Measurements from ENCODE around the gene TCTA.
"Not testable (repeated sequence)": the region's sequence is repeated elsewhere in the genome, so short reads cannot be mapped to it uniquely, and the experiment has no call there.

TCTA gene

DNA sequence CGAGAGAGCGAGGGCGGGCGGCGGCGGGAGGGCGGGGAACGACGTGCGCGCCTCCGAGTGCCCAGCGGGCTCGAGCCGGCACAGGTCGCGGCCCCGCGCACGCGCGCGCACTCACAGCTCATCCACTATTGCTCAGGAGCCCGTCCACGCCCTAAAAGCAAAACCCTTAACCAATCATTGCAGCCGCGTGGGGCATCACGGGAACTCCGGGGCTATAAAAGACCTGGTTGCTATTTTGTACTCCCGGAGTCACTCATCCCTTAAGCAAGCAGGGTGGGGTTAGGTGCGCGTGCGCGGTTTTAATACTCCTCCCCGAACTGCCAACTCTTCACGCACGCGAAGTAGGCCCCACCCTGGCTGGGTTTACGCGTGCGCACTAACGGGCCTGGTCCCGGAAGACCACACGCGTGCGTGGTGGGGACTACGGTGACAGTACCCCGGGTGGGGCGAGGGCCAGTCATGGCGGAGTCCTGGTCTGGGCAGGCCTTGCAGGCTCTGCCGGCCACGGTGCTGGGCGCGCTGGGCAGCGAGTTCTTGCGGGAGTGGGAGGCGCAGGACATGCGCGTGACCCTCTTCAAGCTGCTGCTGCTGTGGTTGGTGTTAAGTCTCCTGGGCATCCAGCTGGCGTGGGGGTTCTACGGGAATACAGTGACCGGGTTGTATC lies at the start of gene TCTA, which contains the start of gene RHOA:
Gene TCTA, plus strand, starts transcription at position 456 of the 664 bp plus-strand sequence. Its CDS starts 4 bp downstream, at position 460.
Gene RHOA, minus strand, starts transcription at position 9 of the 664 bp plus-strand sequence. CDS start 36,387 bp downstream, outside the sequence.
- DNase-seq (ENCODE audit: low read depth) = peak; percentile 100

DNA sequence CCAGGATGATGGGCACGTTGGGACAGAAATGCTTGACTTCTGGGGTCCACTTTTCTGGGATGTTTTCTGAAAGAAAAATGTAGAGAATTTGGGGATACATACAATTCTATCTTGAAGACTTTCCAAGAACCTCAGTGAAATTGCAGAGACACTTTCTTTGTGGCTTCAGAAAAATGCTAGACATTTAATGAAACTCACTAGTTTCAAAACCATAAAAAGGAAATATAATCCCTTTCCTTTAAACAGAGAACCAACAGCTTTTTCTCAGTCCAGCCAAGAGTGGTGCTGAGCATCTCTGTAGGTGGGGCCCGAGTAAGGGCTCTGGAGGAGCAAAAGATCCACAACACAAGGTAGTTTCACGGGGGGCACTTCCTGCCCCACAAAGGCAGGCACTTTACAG lies 49.7 kb upstream of the TCTA start:
- peak; percentile 56 for DNase-seq (ENCODE audit: low read depth)

GRCh38 chr3:49370585-49371290 lies 41.5 kb upstream of the TCTA start:
- no peak for DNase-seq (ENCODE audit: low read depth)

GRCh38 chr3:49371946-49372345 lies 40.3 kb upstream of the TCTA start:
- no peak for DNase-seq (ENCODE audit: low read depth)

- DNase-seq (ENCODE audit: low read depth) = no peak
Measured at GRCh38 chr3:49377483-49377882, 34.7 kb upstream of the TCTA start.

DNA sequence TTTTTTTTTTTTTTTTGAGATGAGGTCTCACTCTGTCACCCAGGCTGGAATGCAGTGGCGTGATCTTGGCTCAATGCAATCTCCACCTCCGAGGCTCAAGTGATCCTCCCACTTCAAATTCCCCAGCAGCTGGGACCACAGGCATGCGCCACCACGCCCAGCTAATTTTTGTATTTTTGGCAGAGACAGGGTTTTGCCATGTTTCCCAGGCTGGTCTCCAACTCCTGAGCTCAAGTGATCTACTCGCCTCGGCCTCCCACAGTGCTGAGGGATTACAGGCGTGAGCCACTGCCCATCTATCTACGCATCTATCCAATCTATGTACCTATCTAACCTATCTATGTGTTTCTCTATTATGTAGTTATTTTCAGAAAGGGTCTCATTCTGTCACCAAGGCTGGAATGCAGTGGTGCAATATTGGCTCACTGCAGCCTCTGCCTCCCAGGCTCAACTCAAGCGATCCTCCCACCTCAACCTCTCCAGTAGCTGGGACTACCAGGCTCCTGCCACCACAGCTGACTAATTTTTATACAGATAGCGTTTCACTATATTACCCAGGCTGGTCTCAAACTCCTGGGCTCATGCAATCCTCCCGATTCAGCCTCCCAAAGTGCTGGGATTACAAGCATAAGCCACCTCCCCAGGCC lies 33.9 kb upstream of the TCTA start:
- peak; percentile 87 for DNase-seq (ENCODE audit: low read depth)

DNA sequence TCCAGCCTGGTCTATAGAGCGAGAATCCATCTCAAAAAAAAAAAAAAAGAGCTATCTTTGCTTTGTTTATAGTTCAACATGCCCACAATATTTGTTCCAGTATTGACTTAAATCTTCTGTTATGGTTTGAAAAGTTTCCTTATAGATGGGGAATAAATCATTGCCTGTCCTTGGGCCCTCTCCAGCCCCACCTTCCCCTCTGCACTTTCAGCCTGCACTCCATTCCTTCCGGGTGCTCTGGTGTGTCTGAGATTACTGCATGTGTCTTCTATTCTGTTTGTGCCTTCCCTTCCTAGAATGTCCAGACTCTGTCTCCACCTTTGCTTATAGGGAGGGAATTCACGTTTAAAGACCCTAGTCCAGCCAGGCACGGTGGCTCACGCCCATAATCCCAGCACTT lies 28.8 kb upstream of the TCTA start:
- DNase-seq (ENCODE audit: low read depth) = no peak

DNA sequence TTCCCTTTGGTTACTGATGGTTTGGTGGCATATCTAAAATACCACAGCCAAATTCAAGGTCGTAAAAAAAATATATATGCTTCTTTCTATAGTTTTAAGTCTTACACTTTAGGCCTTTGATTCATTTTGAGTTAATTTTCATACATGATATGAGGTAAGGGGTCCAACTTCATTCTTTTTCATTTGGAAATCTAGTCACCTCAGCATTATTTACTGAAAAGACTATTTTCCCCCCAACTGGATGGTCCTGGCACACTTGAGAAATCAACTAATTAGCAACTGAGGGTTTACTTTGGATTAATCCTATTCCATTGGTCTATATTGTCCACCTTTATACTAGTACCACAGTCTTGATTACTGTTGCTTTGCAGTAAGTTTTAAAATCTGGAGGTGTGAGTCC lies 26.6 kb upstream of the TCTA start:
- no peak for DNase-seq (ENCODE audit: low read depth)

GRCh38 chr3:49386056-49386756 lies 26.0 kb upstream of the TCTA start:
- DNase-seq (ENCODE audit: low read depth) = no peak

GRCh38 chr3:49387721-49388120 lies 24.5 kb upstream of the TCTA start:
- DNase-seq (ENCODE audit: low read depth) = no peak

DNA sequence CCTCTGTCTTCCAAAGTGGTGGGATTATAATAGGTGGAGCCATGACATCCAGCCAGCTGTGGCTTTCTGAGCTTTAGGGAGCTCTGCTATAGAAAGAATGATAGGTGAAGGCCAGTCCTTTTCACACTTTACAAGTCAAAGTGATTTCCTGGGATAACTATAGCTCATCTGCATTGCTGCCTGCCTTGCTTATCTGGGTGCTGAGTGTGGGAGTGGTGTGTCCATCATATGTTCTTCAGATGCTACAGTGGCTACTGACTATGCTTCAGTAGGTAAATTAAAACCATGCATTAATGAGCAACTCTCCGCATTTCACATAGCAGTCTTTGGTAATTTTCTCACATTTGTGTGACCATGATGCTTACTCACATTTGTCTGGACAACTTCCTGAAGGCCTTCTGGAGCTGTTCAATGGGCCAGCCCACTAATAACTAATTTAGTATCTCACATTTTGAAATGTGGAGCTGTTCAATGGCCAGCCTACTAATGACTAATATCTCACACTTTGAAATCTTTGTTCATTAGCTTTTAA lies 23.9 kb upstream of the TCTA start:
- no peak for DNase-seq (ENCODE audit: low read depth)

DNA sequence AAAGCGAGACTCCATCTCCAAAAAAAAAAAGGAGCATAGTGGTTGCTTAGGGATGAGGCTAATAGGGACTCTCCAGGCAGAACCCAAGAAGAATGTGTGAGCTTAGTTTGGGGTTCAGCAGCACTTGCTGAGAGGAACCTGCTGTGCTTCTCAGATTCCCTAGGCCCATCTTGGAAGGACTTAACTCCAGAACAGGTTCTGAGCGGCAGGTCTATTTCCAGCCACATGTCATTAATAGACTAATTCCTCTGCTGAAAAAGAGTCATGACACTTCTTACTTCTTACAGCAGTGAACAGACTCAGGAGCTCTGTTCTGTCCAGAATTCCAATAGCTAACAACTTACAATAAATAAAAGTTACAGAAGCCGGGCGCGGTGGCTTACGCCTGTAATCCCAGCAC lies 22.9 kb upstream of the TCTA start:
- no peak for DNase-seq (ENCODE audit: low read depth)

GRCh38 chr3:49391310-49391709 lies 20.9 kb upstream of the TCTA start:
- DNase-seq (ENCODE audit: low read depth) = not testable (repeated sequence)

DNA sequence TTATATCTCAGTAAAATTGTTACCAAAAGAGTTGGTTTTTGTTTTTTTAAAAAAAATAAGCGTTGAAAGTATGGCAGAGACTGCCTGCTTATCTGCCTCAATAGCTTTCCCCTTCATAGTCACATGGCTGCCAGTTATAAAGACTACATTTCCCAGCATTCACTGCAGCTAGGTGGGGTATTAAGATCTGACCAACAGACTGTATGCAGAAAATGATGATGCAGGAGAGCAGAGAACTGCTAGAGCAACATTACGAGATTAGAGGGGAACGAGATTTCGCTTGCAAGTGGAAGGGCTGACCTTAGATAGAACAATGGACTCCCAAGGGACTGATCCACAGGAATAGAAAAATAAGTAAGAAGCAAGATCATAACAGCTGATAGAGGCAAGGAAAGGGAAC lies 14.8 kb upstream of the TCTA start:
- DNase-seq (ENCODE audit: low read depth) = no peak

DNA sequence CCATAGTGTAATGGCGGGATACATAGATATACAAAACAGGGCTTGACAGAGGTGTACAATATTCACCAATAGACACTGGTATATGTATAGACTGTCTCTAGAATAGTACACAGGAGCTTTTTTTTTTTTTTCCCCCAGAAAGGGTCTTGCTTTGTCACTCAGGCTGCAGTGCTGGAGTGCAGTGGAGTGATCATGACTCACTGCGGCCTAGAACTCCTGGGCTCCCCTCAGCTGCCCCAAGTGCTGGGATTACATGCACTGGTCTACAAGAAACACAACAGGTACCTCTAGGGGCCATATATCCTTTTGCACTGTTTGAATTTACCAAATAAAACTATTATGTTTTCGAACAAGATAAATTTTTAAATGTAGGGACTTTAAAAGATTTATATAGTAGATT lies 12.8 kb upstream of the TCTA start:
- no peak for DNase-seq (ENCODE audit: low read depth)

- DNase-seq (ENCODE audit: low read depth) = no peak
Measured at GRCh38 chr3:49401766-49402165, 10.5 kb upstream of the TCTA start.

DNA sequence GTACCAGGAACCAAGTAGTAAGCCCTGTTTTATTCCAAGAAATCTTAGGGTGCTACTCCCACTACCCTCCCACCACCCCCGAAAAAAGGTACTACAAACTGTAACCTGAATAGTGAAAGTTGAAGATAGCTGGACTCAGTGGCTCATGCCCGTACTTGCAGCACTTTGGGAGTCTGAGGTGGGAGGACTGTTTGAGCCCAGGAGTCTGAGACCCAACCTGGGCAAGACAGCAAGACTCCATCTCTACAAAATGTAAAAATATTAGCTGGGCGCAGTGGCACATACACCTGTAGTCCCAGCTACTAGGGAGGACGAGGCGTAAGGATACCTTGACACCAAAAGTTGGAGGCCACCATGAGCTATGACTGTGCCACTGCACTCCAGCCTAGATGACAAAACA lies 8.3 kb upstream of the TCTA start:
- no peak for DNase-seq (ENCODE audit: low read depth)

GRCh38 chr3:49405570-49405969 lies 6.7 kb upstream of the TCTA start:
- not testable (repeated sequence) for DNase-seq (ENCODE audit: low read depth)

GRCh38 chr3:49406571-49407565 lies 5.4 kb upstream of the TCTA start:
- no peak for DNase-seq (ENCODE audit: low read depth)

- no peak for DNase-seq (ENCODE audit: low read depth)
Measured at GRCh38 chr3:49410066-49410845, 2.0 kb upstream of the TCTA start.
